Prostate gland (tissue), 2 donors: ENCODE data around the gene PPL.
"Not testable (repeated sequence)": the region's sequence is repeated elsewhere in the genome, so short reads cannot be mapped to it uniquely, and the experiment has no call there.

Experiments
- CTCF ChIP-seq, 4 experiments: fragments of 200-600 bp in 2 of 4; fragments of 450-650 bp in 2 of 4; sonication (generic) in 2 of 4; IDR thresholded peaks; 1 replicate in 3 of 4; 2 replicates in 1 of 4; pipeline ENCODE4 v1.5.1; 2016 to 2019; ENCODE audit warnings: antibody characterized with exemption in 4 of 4, mild to moderate bottlenecking in 2 of 4, moderate library complexity in 2 of 4
- POLR2AphosphoS5 ChIP-seq: sonication (generic); formaldehyde crosslinking; IDR thresholded peaks from one replicate; pipeline ENCODE4 v1.6.1; 2017; ENCODE audit warnings: antibody characterized with exemption

- TF ChIP-seq CTCF (IDR thresholded peaks at IDR 0.05); POLR2AphosphoS5: not testable (repeated sequence)
These were observed 14.6 kb upstream of the PPL start for GRCh38 chr16:4951583-4951982.
